AG10803 (cell line): ENCODE data around the gene CNP.

Experiments
- DNase-seq: peaks from one replicate; pipeline ENCODE4 v3.0.0; 2010; ENCODE audit warnings: low read depth
- H3K4me3 ChIP-seq: 2 replicates; pipeline ENCODE4 v1.5.1; 2011; ENCODE audit warnings: mild to moderate bottlenecking, low read length, control low read depth
- TF ChIP-seq, protein P1 (sequence below): conservative IDR thresholded peaks from 2 replicates; pipeline ENCODE4 v1.5.1; 2011; ENCODE audit warnings: mild to moderate bottlenecking, low read length, control low read depth, inconsistent platforms

The CNP gene

GRCh38 chr17:41968676-41969075, 2.1 kb downstream of the CNP start:
- no peak overlapping the region for H3K4me3 ChIP-seq
- DNase-seq = no peak

DNA sequence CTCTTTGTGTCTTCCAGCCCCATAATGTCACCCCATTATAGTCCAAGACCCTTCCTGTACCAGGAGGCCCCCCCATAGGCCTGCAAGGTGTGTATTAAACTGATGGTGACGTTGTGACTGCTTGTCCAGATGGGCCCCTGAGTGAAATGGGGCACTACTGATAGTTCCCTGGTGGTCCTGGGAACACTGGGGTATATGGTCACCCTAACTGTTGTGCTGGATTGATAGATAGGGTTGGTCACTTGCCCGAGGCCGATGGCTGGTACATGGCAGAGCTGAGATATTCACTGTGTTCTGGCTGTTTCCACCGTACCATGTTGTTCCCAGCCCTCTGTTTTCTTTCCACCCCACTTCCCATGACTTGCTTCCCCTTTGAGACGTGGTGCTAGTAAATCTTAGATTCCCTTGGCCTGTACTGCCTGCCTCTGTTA, 4.3 kb downstream of the CNP start:
- no peak for DNase-seq
- TF ChIP-seq, protein P1, sequence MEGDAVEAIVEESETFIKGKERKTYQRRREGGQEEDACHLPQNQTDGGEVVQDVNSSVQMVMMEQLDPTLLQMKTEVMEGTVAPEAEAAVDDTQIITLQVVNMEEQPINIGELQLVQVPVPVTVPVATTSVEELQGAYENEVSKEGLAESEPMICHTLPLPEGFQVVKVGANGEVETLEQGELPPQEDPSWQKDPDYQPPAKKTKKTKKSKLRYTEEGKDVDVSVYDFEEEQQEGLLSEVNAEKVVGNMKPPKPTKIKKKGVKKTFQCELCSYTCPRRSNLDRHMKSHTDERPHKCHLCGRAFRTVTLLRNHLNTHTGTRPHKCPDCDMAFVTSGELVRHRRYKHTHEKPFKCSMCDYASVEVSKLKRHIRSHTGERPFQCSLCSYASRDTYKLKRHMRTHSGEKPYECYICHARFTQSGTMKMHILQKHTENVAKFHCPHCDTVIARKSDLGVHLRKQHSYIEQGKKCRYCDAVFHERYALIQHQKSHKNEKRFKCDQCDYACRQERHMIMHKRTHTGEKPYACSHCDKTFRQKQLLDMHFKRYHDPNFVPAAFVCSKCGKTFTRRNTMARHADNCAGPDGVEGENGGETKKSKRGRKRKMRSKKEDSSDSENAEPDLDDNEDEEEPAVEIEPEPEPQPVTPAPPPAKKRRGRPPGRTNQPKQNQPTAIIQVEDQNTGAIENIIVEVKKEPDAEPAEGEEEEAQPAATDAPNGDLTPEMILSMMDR = no peak
- no peak overlapping the region for H3K4me3 ChIP-seq

More at GRCh38 chr17:41968676-41969075, 2.1 kb downstream of the CNP start:
- TF ChIP-seq, protein P1 = no peak

- H3K4me3 ChIP-seq = no peak overlapping the region
- TF ChIP-seq, protein P1 = no peak
- DNase-seq = no peak
These were observed 5.3 kb downstream of the CNP start for GRCh38 chr17:41971721-41972523.

- DNase-seq = no peak
- TF ChIP-seq, protein P1 = no peak
- H3K4me3 ChIP-seq = no peak overlapping the region
These were observed 6.2 kb downstream of the CNP start for GRCh38 chr17:41972571-41973407.

DNA sequence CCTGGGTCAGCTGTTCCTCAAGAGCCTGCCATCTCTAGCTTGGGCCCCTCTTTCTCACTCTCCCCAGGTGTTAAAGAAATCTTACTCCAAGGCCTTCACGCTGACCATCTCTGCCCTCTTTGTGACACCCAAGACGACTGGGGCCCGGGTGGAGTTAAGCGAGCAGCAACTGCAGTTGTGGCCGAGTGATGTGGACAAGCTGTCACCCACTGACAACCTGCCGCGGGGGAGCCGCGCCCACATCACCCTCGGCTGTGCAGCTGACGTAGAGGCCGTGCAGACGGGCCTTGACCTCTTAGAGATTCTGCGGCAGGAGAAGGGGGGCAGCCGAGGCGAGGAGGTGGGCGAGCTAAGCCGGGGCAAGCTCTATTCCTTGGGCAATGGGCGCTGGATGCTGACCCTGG, 6.8 kb downstream of the CNP start:
- TF ChIP-seq, protein P1 = no peak
- no peak overlapping the region for H3K4me3 ChIP-seq
- DNase-seq = no peak

DNA sequence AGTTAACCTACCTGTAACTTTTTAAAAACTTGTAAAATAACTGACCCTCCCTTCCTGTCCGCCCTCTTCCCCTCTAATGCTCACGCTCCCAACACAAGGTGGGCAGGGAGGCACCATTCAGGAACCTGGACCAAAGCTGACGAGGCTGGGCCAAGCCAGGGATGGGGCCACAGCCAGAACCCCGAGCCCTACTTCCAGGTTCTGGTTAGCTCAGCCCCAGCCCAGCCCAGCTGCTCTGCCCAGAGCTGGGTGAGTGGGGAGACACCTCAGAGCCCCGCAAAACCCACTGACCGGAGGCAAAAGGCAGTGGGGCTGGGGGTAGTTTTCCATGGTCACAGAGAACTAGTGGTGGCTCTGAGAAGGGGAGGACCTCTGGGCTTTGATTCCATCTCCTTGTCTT, 7.4 kb downstream of the CNP start:
- TF ChIP-seq, protein P1 = no peak
- no peak overlapping the region for H3K4me3 ChIP-seq
- DNase-seq = no peak
